Immature natural killer cell (primary cell): ENCODE data around the gene CTNNA3. TPM values are rescaled to one million over a fixed set of nuclear protein-coding genes. Genes with fewer than 3 reads are reported as not detected.

ENCODE experiments used
- DNase-seq, 3 donors: peaks; one replicate each; pipeline ENCODE4 v3.0.0; 2022; ENCODE audit warnings: mixed read lengths in 1 of 3
- H3K27ac Mint-ChIP-seq, 6 donors: one replicate each; pipeline ENCODE4 v1.8.0; 2020; ENCODE audit warnings: mixed read lengths in 6 of 6, mild to moderate bottlenecking in 5 of 6, inconsistent platforms in 4 of 6, moderate library complexity in 3 of 6
- H3K27me3 Mint-ChIP-seq, 3 donors: one replicate each; pipeline ENCODE4 v1.8.0; 2020 to 2021; ENCODE audit warnings: low read depth in 3 of 3, mild to moderate bottlenecking in 3 of 3, mixed read lengths in 3 of 3, moderate library complexity in 3 of 3, inconsistent platforms in 1 of 3
- H3K36me3 Mint-ChIP-seq, 3 donors: one replicate each; pipeline ENCODE4 v1.8.0; 2020; ENCODE audit warnings: mixed read lengths in 3 of 3, inconsistent platforms in 2 of 3, mild to moderate bottlenecking in 2 of 3
- H3K4me1 Mint-ChIP-seq, 2 donors: one replicate each; pipeline ENCODE4 v1.8.0; 2020; ENCODE audit warnings: inconsistent platforms in 2 of 2, mild to moderate bottlenecking in 2 of 2, mixed read lengths in 2 of 2, moderate library complexity in 1 of 2
- H3K4me3 Mint-ChIP-seq, 5 donors: one replicate each; pipeline ENCODE4 v1.8.0; 2020; ENCODE audit warnings: mild to moderate bottlenecking in 5 of 5, mixed read lengths in 5 of 5, inconsistent platforms in 3 of 5, moderate library complexity in 3 of 5
- H3K9me3 Mint-ChIP-seq, 6 donors: one replicate each; pipeline ENCODE4 v1.8.0; 2020; ENCODE audit warnings: mild to moderate bottlenecking in 6 of 6, mixed read lengths in 6 of 6, inconsistent platforms in 4 of 6, moderate library complexity in 3 of 6
- polyA plus RNA-seq, 3 donors: library from polyadenylated mRNA; unstranded; fragments of 300-500 nt; fragmentation: Illumina TruSeq; gene quantifications; one replicate each; pipeline ENCODE4 v1.2.3, GENCODE V29; 2021

CTNNA3 gene
- polyA plus RNA-seq, 3 donors from 2014 or later = not detected

DNA sequence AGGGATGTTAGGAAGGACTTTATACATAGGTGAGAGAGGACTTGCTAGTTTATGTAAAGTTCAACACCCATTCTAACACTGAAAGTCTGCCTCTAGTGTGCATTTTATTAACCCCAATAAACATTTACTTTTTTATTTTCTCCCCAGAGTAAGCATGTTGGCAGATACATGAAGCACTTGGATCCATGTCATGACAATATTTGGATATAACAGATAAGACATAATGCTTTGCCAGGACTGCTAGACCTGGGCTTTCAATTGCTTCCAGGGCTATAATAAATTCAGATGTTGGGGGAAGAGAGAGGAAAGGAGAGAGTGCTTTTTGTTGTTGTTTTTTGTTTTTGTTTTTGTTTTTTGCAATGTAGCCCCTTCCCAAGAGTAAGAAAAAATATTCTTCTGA, 1039.5 kb downstream of the CTNNA3 start:
- Mint-ChIP-seq H3K4me1 (no peaks in the 10 kb centered on the region), H3K27ac (no peak overlapping the region), H3K4me3 (no peak overlapping the region), H3K36me3 (no peaks in the 10 kb centered on the region), H3K27me3 (peaks cover 0 to 3% (median 0%) of the 10 kb centered on the region in 3 donors), H3K9me3 (peaks cover 4 to 20% (median 14%) of the 10 kb centered on the region in 6 donors)
- DNase-seq = no peak

- no peaks in the 10 kb centered on the region for H3K36me3 Mint-ChIP-seq
- H3K27me3 Mint-ChIP-seq = peaks cover 0 to 1% (median 0%) of the 10 kb centered on the region in 3 donors
- no peak overlapping the region for H3K4me3 Mint-ChIP-seq
- H3K27ac Mint-ChIP-seq = no peak overlapping the region
- H3K9me3 Mint-ChIP-seq = peaks cover 8 to 22% (median 18%) of the 10 kb centered on the region in 6 donors
- no peaks in the 10 kb centered on the region for H3K4me1 Mint-ChIP-seq
- DNase-seq = no peak
These were observed 1041.1 kb downstream of the CTNNA3 start for GRCh38 chr10:66654861-66655260.

DNA sequence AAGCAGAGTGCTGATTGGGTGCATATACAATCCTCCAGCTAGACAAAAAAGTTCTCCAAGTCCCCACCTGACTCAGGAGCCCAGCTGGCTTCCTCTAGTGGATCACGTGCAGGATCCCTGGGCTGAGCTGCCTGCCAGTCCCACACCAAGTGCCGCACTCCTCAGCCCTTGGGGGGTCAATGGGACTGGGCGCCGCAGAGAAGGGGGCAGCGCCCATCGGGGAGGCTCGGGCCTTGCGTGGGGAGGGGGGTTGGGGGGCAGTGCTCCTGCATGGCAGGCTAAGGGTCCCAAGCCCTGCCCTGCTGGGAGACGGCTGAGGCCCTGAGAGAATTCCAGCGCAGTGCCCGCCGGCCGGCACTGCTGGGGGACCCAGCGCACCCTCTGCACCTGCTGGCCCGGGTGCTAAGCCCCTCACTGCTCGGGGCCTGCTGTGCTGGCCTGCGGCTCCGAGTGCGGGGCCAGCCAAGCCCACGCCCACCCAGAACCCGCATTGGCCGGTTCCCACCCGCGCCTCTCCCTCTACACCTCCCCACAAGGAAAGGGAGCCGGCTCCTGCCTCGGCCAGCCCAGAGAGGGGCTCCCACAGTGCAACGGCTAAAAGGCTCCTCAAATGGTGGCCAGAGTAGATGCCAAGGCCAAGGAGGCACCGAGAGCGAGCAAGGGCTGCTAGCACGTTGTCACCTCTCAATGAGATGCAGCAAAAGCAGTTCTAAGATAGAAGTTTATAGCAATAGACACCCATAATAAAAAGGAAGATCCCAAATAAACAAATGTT, 1044.5 kb downstream of the CTNNA3 start:
- DNase-seq = no peak
- Mint-ChIP-seq H3K9me3 (peaks cover 9 to 40% (median 33%) of the 10 kb centered on the region in 6 donors), H3K4me3 (no peak overlapping the region), H3K36me3 (peaks cover 0 to 9% (median 0%) of the 10 kb centered on the region in 3 donors), H3K27ac (no peak overlapping the region), H3K27me3 (no peaks in the 10 kb centered on the region), H3K4me1 (no peaks in the 10 kb centered on the region)

GRCh38 chr10:66649626-66650025, 1046.4 kb downstream of the CTNNA3 start:
- no peak for DNase-seq

DNA sequence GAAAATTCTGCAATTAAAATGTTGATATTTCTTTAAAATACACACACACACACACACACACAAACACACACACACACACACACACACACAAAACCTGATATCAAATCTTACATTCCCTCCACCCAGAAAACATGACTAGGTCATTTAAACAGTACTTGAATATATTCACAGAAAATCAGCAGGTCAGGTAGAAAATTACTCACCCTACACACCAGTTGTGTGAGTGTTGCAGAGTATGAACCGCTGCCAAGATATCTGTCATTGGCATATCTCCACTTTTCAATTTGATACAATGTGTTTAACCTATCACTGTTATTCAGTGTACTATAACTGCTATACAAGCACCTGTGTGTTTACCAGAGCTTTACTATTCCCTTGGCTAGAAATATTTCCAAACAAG, 1053.8 kb downstream of the CTNNA3 start:
- H3K27me3 Mint-ChIP-seq = peaks cover 0 to 1% (median 0%) of the 10 kb centered on the region in 3 donors
- H3K9me3 Mint-ChIP-seq = peaks cover 2 to 28% (median 13%) of the 10 kb centered on the region in 6 donors
- no peak for DNase-seq
- no peak overlapping the region for H3K27ac Mint-ChIP-seq
- peaks cover 0 to 3% (median 0%) of the 10 kb centered on the region in 3 donors for H3K36me3 Mint-ChIP-seq
- no peaks in the 10 kb centered on the region for H3K4me1 Mint-ChIP-seq
- no peak overlapping the region for H3K4me3 Mint-ChIP-seq

More at GRCh38 chr10:66649626-66650025, 1046.4 kb downstream of the CTNNA3 start:
- Mint-ChIP-seq H3K4me3 (no peak overlapping the region), H3K36me3 (peaks cover 0 to 9% (median 0%) of the 10 kb centered on the region in 3 donors), H3K9me3 (peaks cover 9 to 37% (median 32%) of the 10 kb centered on the region in 6 donors), H3K27ac (no peak overlapping the region), H3K27me3 (no peaks in the 10 kb centered on the region), H3K4me1 (no peaks in the 10 kb centered on the region)

GRCh38 chr10:66639371-66639770, 1056.6 kb downstream of the CTNNA3 start:
- Mint-ChIP-seq H3K27me3 (peaks cover 0 to 4% (median 1%) of the 10 kb centered on the region in 3 donors), H3K9me3 (peaks cover 2 to 23% (median 6%) of the 10 kb centered on the region in 6 donors), H3K4me3 (no peak overlapping the region), H3K36me3 (no peaks in the 10 kb centered on the region), H3K27ac (no peak overlapping the region), H3K4me1 (no peaks in the 10 kb centered on the region)
- DNase-seq = no peak

GRCh38 chr10:66637273-66638036, 1058.5 kb downstream of the CTNNA3 start:
- Mint-ChIP-seq H3K4me1 (no peaks in the 10 kb centered on the region), H3K27ac (no peak overlapping the region), H3K9me3 (peaks cover 0 to 23% (median 6%) of the 10 kb centered on the region in 6 donors), H3K36me3 (no peaks in the 10 kb centered on the region), H3K27me3 (peaks cover 0 to 4% (median 1%) of the 10 kb centered on the region in 3 donors), H3K4me3 (no peak overlapping the region)
- no peak for DNase-seq

DNA sequence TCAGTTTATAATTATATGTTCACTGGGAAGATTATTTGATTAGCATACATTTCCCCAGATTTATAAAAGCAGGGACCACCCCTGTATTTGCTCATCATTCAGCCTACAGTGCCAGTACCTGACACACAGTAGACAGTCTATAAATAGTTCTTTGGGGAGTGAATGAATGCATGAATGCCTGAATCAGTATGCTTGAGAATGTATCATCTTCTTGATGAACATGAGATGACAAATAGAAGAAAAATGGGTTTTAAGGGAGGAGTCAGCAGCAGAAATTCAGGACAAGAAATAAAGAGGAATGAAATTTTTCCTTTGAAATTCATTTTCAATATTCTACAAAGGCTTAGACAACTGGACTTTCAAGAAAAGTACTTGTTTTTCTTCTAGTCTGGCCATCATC, 1066.0 kb downstream of the CTNNA3 start:
- Mint-ChIP-seq H3K4me3 (no peak overlapping the region), H3K36me3 (no peaks in the 10 kb centered on the region), H3K27me3 (peaks cover 0 to 1% (median 0%) of the 10 kb centered on the region in 3 donors)

GRCh38 chr10:66627156-66627555, 1068.8 kb downstream of the CTNNA3 start:
- Mint-ChIP-seq H3K9me3 (peaks cover 3 to 43% (median 16%) of the 10 kb centered on the region in 6 donors), H3K36me3 (no peaks in the 10 kb centered on the region)

More for the DNA sequence above, 1066.0 kb downstream of the CTNNA3 start:
- DNase-seq = no peak
- Mint-ChIP-seq H3K9me3 (peaks cover 5 to 34% (median 15%) of the 10 kb centered on the region in 6 donors), H3K27ac (no peak overlapping the region), H3K4me1 (no peaks in the 10 kb centered on the region)

GRCh38 chr10:66625709-66626590, 1070.0 kb downstream of the CTNNA3 start:
- no peak for DNase-seq
- peaks cover 3 to 45% (median 18%) of the 10 kb centered on the region in 6 donors for H3K9me3 Mint-ChIP-seq
- no peak overlapping the region for H3K27ac Mint-ChIP-seq
- no peak overlapping the region for H3K4me3 Mint-ChIP-seq
- H3K27me3 Mint-ChIP-seq = peaks cover 0 to 2% (median 1%) of the 10 kb centered on the region in 3 donors
- H3K4me1 Mint-ChIP-seq = no peaks in the 10 kb centered on the region
- H3K36me3 Mint-ChIP-seq = no peaks in the 10 kb centered on the region

More at GRCh38 chr10:66627156-66627555, 1068.8 kb downstream of the CTNNA3 start:
- no peaks in the 10 kb centered on the region for H3K4me1 Mint-ChIP-seq
- no peak overlapping the region for H3K27ac Mint-ChIP-seq
- no peak overlapping the region for H3K4me3 Mint-ChIP-seq
- no peak for DNase-seq
- H3K27me3 Mint-ChIP-seq = peaks cover 0 to 2% (median 1%) of the 10 kb centered on the region in 3 donors

DNA sequence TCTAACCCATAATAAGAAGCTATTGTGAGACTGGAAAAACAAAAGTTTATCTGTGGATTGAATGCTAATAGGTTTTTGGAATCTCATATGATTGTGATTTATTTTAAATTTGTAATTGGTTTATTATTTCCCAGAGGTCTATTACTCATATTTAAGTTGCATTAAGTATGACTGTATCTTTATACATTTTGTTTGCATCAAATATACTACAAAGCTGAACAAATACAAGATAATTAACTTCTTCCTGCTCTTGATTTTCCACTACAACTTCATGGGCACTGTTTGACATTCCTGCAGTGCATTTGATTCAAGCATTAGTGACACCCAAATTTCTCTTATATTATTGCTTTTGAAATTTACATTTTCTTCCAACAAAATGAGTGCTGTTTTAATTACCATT, 1073.9 kb downstream of the CTNNA3 start:
- Mint-ChIP-seq H3K4me1 (no peaks in the 10 kb centered on the region), H3K27me3 (peaks cover 0 to 2% (median 0%) of the 10 kb centered on the region in 3 donors), H3K9me3 (peaks cover 2 to 24% (median 10%) of the 10 kb centered on the region in 6 donors), H3K4me3 (no peak overlapping the region), H3K36me3 (no peaks in the 10 kb centered on the region), H3K27ac (no peak overlapping the region)
- DNase-seq = no peak

GRCh38 chr10:66604195-66604594, 1091.8 kb downstream of the CTNNA3 start:
- no peak for DNase-seq
- Mint-ChIP-seq H3K27me3 (no peaks in the 10 kb centered on the region), H3K27ac (no peak overlapping the region), H3K9me3 (peaks cover 22 to 68% (median 29%) of the 10 kb centered on the region in 6 donors), H3K36me3 (peaks cover 0 to 7% (median 0%) of the 10 kb centered on the region in 3 donors), H3K4me3 (no peak overlapping the region), H3K4me1 (no peaks in the 10 kb centered on the region)

- no peak for DNase-seq
- Mint-ChIP-seq H3K27me3 (no peaks in the 10 kb centered on the region), H3K36me3 (peaks cover 0 to 3% (median 0%) of the 10 kb centered on the region in 3 donors), H3K4me3 (no peak overlapping the region), H3K27ac (no peak overlapping the region), H3K9me3 (peaks cover 6 to 34% (median 15%) of the 10 kb centered on the region in 6 donors), H3K4me1 (no peaks in the 10 kb centered on the region)
These were observed 1104.1 kb downstream of the CTNNA3 start for GRCh38 chr10:66591865-66592264.
